Stimulated activated effector memory CD8-positive, alpha-beta T cell treated with anti-CD3 and anti-CD28 coated beads, Interleukin-12 subunit alpha, Interleukin-12 subunit beta, amount 100 ng/mL, for 72 hours (primary cell): Measurements from ENCODE around the gene HOXC10.
A peak's percentile ranks its signal among the peaks of the same experiment; 100 is the strongest.

ENCODE experiments used
- ATAC-seq: fragments of 150-1000 bp; cut with Tn5 transposase; 2 replicates; pipeline ENCODE4 v1.10.0; 2021
- DNase-seq, 2 donors: peaks; one replicate each; pipeline ENCODE4 v3.0.0; 2021 to 2022; ENCODE audit warnings: low spot score in 2 of 2
- H3K27ac Mint-ChIP-seq: one replicate; pipeline ENCODE4 v1.8.0; 2022; ENCODE audit warnings: mild to moderate bottlenecking, mixed read lengths
- H3K36me3 Mint-ChIP-seq: one replicate; pipeline ENCODE4 v1.8.0; 2022; ENCODE audit warnings: mild to moderate bottlenecking, mixed read lengths
- H3K4me1 Mint-ChIP-seq: one replicate; pipeline ENCODE4 v1.8.0; 2022; ENCODE audit warnings: mixed read lengths
- H3K4me3 Mint-ChIP-seq: one replicate; pipeline ENCODE4 v1.8.0; 2022; ENCODE audit warnings: mild to moderate bottlenecking, mixed read lengths
- H3K9me3 Mint-ChIP-seq: one replicate; pipeline ENCODE4 v1.8.0; 2022; ENCODE audit warnings: mixed read lengths

Gene HOXC10

DNA sequence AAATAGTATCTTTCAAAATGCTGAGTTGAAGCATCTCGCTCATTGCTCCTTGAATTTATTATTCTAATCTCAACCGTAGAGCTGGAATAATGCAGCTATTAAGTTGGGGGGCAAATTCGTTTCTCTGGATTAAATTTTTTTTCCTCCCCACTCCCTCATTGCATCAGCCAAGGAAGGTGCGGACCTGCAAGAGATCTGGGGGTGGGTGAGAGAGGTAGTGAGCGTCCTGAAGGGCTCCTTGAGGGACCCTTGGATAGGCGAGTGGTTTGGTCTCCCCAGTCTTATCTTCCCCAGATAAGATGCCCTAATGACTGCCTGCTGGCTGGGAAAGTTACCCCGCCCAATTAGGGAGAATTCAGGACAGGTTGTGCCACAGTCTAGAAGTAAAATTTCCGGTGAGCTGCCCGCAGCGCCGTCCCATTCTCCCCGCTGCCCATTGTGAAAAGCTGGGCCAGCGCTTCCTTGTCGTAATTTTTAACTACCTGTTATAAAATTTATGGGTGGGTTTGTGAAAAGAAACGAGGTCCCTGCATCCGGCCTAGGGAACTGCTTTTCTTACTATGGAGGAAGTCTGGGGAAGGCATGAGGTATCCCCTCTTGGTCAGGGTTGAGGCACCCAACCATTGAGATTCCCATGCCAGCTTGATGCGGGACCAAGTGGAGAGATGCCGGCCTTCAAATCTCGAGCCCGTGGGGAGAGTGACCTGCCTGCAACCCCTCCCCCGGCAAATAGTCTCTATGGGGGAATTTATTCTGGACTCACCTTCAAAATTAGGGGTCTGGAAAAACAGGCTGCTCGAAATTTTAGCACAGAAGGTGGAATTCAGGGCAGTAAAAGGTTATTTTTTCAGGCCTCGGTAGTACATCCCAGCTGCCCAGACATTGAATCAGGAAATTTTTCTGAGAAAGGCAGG is 30.3 kb downstream of the HOXC10 start:
- no peak for ATAC-seq
- no peak for DNase-seq
- Mint-ChIP-seq H3K4me3 (peak overlapping the region; percentile 39), H3K9me3 (no peaks in the 10 kb centered on the region), H3K27ac (no peak overlapping the region), H3K36me3 (peaks cover 6% of the 10 kb centered on the region), H3K4me1 (peaks cover 48% of the 10 kb centered on the region)

DNA sequence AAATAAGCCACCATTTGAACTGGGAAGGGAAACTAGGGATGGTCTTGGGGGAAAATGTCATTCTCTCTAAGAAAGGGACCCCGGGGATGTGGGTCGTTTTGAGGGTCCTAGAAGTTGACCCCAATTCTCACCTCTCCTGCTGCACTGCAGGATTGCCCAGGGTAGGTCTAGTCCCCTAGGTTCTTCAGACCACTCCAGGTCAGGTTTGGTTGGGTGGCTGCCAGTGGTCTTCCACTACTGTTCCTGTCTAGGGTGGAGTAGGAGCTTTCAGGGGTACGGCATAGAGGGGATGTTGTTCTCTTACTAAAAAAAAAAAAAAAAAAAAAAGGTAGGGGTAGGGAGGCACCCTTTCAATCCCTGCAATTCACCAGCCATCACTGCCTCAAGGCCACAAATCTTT is 31.1 kb downstream of the HOXC10 start:
- H3K36me3 Mint-ChIP-seq = peaks cover 6% of the 10 kb centered on the region
- peaks cover 45% of the 10 kb centered on the region for H3K4me1 Mint-ChIP-seq
- no peaks in the 10 kb centered on the region for H3K9me3 Mint-ChIP-seq
- H3K27ac Mint-ChIP-seq = no peak overlapping the region
- H3K4me3 Mint-ChIP-seq = peak overlapping the region; percentile 84
- no peak for ATAC-seq
- DNase-seq = no peak

DNA sequence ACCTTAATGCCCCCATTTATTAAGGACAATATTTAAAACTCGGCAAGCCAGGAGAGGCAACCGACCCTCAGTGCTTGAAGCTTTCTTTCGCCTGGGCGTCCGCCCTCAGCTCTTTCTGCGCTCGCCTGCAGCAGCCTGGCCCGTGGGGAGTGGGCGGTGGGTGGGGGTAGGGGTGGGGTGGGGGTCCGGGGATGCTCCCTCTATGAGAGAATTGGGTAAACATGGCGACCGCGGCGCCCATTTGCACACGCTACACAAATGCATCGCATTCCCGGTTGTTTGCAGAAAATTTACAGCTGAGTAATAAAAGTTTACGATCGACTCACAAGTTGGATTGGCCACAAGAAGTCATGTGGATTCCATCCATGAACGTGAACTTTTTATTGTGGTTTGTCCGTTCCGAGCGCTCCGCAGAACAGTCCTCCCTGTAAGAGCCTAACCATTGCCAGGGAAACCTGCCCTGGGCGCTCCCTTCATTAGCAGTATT is 31.6 kb downstream of the HOXC10 start:
- Mint-ChIP-seq H3K4me1 (peaks cover 43% of the 10 kb centered on the region), H3K36me3 (peaks cover 6% of the 10 kb centered on the region), H3K9me3 (no peaks in the 10 kb centered on the region), H3K4me3 (peak overlapping the region; percentile 84), H3K27ac (no peak overlapping the region)
- DNase-seq = no peak
- no peak for ATAC-seq

DNA sequence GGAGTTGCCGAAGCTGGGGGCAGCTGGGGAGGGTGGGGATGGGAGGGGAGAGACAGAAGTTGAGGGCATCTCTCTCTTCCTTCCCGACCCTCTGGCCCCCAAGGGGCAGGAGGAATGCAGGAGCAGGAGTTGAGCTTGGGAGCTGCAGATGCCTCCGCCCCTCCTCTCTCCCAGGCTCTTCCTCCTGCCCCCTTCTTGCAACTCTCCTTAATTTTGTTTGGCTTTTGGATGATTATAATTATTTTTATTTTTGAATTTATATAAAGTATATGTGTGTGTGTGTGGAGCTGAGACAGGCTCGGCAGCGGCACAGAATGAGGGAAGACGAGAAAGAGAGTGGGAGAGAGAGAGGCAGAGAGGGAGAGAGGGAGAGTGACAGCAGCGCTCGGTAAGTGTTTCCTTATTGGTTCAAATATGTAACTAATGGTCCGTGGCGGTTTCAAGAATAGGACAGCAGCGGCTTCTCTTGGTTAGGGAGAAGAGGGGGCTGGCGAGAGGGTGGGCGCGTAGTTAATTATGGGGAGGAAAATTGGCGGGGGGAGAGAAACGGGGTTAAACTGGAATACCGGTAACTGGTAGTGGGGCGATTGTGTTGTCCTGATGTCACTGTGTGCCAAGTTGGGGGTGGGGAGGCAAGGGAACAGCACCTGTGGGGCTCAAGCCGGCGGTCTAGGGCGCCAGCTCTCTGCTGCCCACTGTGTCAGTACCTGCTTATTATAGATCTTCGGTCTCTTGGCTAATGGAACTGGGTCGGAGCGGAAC is 32.3 kb downstream of the HOXC10 start:
- peaks cover 6% of the 10 kb centered on the region for H3K36me3 Mint-ChIP-seq
- H3K4me3 Mint-ChIP-seq = peak overlapping the region; percentile 84
- DNase-seq = no peak
- peak overlapping the region; percentile 87 for H3K27ac Mint-ChIP-seq
- no peaks in the 10 kb centered on the region for H3K9me3 Mint-ChIP-seq
- ATAC-seq = peak; percentile 64
- H3K4me1 Mint-ChIP-seq = peaks cover 42% of the 10 kb centered on the region

DNA sequence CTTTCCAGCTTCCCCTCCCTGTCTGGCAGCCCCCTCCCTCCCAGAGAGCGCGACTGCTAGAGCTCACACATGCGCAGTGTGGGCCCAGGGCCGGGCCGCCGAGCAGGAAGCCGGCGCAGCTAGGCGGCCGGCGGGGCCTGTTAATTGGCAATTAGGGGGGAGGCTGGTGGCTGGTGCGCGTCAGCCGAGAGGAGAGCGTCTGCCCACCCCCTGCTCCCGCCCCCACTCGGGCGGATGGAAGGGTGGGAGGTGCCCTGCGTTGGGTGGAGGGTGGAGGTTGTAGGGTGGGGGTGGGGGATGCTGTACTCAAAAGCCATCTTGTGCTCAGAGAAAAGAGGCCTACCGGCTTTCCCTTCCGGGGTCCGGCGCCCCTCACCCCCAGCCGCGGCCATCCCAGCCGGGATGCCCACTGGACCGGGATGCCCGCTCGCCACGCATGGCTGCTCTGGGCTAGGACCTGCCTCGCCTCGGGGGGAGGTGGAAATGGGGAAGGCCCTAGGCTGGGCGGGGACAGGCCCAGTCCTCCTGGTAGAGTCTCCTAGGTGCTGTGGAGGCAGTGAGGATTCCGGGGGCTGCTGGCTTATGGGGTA is 33.0 kb downstream of the HOXC10 start:
- DNase-seq (peak; percentile 57 to 87), ATAC-seq (peak; percentile 90)
- Mint-ChIP-seq H3K4me1 (peaks cover 42% of the 10 kb centered on the region), H3K4me3 (peak overlapping the region; percentile 84), H3K9me3 (no peaks in the 10 kb centered on the region), H3K27ac (peak overlapping the region; percentile 87), H3K36me3 (peaks cover 6% of the 10 kb centered on the region)

DNA sequence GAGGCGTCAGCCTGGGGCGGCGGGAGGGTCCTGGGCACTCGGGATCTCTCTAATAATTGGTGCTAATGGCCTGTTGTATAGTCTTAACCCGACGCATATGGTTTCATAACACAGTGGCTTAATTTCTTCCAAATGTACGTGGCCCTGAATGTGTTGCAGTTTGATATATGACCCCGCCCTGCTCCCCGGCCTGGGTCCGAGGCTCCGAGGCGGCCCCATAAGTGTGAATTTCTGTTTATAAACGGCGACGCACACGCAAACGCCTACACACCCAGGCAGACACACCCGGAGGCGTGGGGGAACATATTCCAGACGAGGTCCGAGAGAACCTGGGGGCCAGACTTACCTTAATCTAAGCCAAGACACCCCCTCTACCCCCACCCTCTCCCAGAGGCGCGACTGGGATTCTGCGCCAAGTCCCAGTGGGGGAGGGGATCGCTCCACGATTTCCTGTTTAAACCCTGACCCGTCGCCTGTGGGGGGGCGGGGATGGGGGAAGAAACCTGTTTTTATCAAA is 33.6 kb downstream of the HOXC10 start:
- peaks cover 6% of the 10 kb centered on the region for H3K36me3 Mint-ChIP-seq
- DNase-seq = no peak

DNA sequence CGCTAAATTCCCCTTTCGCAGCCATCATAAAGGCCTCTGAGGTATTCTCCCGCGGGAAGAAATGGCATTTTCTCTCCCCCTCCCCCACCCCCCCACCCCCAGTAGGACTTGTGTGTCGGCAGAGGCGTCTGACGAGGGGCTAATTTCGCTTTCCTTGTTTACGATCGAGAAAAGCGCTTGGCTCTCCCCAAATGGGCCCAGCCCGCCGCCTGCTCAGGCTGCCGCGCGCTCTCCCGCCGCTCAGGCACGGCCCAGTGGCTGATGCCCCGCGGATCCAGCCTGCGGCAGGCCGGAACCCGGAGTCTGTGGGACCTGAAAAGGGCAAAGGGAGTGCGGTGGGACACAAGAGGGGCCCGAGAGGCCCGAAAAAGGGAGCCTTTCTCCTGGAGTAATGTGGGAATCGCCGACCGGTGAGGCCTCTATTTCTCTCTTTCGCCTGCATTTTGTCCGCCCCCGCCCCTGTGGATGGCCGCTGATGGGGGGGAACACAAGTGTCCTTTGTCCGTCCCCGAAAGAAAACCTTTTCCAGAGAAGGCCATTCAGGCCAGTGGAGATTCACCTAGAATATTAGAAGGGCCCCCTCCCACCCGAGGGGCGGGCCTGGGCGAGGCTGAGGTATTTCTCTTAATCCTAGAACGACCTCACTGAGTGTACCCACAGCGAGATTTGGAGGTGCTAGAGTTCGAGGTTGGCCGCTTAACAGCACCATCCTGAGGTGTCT is 34.3 kb downstream of the HOXC10 start:
- ATAC-seq (no peak), DNase-seq (no peak)
- Mint-ChIP-seq H3K27ac (no peak overlapping the region), H3K36me3 (no peaks in the 10 kb centered on the region), H3K4me1 (peaks cover 38% of the 10 kb centered on the region), H3K9me3 (no peaks in the 10 kb centered on the region), H3K4me3 (no peak overlapping the region)

More for the DNA sequence above, 33.6 kb downstream of the HOXC10 start:
- ATAC-seq = no peak
- Mint-ChIP-seq H3K9me3 (no peaks in the 10 kb centered on the region), H3K4me3 (peak overlapping the region; percentile 84), H3K27ac (peak overlapping the region; percentile 87), H3K4me1 (peaks cover 42% of the 10 kb centered on the region)

DNA sequence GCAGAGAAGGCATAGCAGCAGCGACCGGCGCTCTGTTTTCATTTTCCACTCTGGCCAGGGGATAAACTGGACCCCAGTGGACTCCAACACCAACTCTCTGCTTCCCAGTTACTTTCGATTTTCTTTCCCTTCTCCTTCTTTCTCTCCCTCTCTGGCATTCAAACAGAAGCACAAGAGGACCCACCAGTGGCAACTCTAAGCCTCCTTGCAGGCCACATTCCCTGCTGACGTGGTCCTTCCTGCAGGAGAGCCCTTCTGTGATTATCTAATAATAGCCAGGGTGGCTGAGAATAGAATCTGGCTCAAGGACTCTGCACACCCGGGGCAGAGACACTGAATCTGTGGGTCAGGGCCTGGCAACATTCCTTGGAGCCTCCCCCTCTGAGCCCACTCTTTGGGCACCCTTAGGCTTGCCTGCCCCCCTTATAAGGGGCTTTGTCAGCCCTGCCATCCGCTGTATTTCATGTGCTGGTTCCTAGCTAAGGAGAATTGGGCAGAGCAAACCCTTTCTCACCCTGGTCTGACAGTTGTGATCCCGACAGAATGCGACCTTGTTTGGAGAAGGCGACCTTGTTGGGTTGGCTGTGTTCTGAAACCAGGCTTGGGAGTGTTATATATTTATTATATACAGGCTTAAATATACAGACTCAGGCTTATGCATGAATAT is 35.1 kb downstream of the HOXC10 start:
- Mint-ChIP-seq H3K4me3 (no peak overlapping the region), H3K4me1 (peaks cover 30% of the 10 kb centered on the region), H3K36me3 (no peaks in the 10 kb centered on the region), H3K9me3 (no peaks in the 10 kb centered on the region), H3K27ac (no peak overlapping the region)
- DNase-seq = no peak
- no peak for ATAC-seq

DNA sequence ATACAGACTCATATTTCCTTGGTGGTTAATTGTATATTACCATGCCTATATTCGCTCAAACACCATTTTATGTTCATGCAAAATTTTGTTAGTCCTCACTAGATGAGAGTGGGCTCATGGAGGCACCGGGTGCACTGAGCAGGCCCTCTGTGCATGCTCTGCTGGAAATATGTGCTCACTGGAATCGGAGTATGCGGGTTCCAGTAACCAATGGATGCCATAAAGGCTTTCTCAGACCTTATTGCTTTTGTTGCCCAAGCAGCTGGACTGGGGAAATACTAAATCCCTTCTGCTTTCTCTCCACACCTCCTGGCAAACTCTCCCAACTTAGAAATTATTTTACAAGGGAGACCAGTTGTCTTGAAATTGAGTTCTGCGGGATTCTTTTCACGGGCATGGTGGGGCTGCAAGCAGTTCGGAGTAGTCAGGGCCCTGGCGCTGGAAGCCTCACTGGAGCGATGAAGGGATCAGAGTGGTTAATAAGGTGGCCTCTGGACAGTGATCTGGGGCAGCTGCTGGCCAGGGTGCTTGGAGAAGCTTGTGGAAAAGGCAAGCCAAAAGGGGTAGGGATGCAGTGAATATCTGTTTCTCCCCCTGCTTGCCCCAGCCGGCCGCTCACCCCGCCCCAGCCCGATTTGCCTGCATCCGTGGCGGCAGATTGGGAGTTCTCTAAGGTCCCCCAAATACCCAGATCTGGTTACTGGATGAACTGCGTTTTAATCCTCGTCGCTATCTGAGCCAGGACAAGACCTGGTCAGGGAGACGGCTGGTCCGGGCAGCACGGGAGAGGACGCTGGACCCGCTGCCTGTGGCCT is 35.9 kb downstream of the HOXC10 start:
- no peak overlapping the region for H3K4me3 Mint-ChIP-seq
- no peaks in the 10 kb centered on the region for H3K9me3 Mint-ChIP-seq
- ATAC-seq (no peak), DNase-seq (no peak)
- H3K27ac Mint-ChIP-seq = no peak overlapping the region
- H3K36me3 Mint-ChIP-seq = no peaks in the 10 kb centered on the region
- peaks cover 29% of the 10 kb centered on the region for H3K4me1 Mint-ChIP-seq

DNA sequence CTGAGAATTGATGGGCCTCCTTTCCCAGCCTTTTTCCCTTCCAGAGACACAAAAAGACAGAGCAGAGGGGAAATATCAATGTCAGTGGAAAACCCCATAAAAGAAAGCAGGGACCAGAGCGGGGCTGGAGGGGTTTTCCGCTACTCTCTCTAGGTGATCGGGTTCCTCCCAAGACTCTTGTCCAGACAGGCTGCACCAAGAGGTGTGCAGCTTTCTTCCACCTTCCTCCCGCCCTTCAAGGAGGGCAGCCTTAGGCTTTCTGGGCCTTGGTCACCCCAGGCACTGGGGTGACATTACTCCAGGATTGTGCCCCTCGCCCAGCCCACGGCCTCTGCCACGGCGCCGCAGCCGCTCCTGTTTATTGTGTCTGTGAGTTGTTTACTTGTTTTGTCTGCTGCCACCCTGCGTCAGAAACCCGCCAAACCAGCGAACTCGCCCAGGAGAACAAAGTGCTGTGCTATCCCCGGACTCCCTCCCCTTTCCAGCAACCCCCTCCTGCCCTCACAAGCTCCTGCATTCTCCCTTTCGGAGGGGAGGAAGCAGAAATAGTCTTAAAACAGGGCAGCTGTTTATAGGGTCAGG is 36.6 kb downstream of the HOXC10 start:
- ATAC-seq (no peak), DNase-seq (no peak)
- Mint-ChIP-seq H3K36me3 (no peaks in the 10 kb centered on the region), H3K4me3 (no peak overlapping the region), H3K4me1 (peaks cover 33% of the 10 kb centered on the region), H3K9me3 (no peaks in the 10 kb centered on the region), H3K27ac (no peak overlapping the region)

DNA sequence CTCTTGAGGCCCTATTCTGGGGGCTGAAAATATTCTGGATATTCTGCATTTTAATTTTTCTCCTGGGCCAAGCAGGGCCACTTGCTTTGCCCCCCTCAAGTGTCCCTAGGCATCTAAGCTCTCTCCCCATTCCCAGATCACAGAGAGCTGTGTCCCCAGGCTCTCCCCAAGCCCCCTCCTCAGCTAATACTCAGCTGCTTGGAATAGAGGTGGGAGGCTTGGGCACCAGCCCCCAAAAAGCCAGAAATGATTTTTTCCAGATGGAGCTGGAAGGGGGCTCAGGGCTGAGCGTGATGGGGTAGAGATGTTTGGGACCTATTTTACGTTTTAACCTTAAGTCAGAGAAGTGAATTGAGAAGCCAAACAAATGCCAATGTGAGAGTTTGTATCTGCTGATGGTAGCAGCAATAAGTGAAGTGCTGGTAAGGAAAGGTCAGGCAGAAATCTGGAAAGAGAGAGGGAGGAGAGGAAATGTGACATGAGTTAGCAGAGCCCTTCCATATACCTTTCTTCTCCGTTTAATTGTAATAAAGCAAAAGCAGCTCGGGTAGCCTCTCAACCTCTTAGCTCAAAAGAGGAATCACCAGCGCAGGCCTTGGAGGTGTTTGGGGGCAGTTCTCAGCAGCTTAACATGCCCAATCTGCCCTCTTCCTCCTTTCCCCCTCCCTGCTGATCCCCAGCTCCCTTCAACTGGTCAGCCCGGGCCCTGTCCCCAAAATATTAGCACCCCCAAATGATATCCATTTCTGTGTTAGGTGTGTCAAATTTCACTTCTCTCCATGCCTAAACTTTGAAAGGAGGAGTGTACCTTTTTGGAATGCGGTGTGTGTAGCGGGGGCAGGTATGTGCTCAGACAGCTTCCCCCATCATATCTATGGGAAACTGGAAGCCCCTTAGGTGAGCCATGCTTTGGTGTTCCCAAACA is 38.3 kb downstream of the HOXC10 start:
- H3K4me3 Mint-ChIP-seq = no peak overlapping the region
- no peak overlapping the region for H3K27ac Mint-ChIP-seq
- peaks cover 6% of the 10 kb centered on the region for H3K36me3 Mint-ChIP-seq
- no peaks in the 10 kb centered on the region for H3K9me3 Mint-ChIP-seq
- H3K4me1 Mint-ChIP-seq = peaks cover 25% of the 10 kb centered on the region
- DNase-seq (no peak), ATAC-seq (no peak)

DNA sequence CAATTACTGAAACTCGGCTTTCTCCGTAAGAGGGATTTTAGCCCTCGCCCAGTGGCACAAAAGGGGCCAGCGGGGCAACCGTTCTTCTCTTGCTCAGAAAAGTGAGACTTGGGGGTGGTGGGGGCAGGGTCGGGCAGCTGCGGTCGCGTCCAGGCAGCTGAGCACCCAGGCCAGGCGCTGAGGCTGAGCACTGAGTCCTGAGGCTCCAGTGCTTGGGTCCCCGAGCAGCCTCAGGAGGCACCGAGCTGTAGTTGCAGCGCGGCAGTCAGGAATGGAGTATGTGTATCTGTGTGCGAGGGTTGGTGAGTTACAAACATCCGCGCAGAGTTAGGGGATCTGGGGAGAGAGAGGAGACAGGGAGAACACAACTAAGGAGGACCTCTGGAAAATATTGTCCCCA is 39.2 kb downstream of the HOXC10 start:
- peaks cover 6% of the 10 kb centered on the region for H3K36me3 Mint-ChIP-seq

More for the DNA sequence above, 39.2 kb downstream of the HOXC10 start:
- no peak for DNase-seq
- H3K27ac Mint-ChIP-seq = no peak overlapping the region
- no peaks in the 10 kb centered on the region for H3K9me3 Mint-ChIP-seq
- ATAC-seq = no peak
- H3K4me1 Mint-ChIP-seq = peaks cover 24% of the 10 kb centered on the region
- H3K4me3 Mint-ChIP-seq = no peak overlapping the region
